Activated CD4-positive, alpha-beta T cell treated with anti-CD3 and anti-CD28 coated beads, Interleukin-2, amount 50 U/mL, for 1 hour (primary cell): ENCODE data around the gene ANXA2R.
"Not testable (repeated sequence)": the region's sequence is repeated elsewhere in the genome, so short reads cannot be mapped to it uniquely, and the experiment has no call there.

Experiments
- DNase-seq: peaks from one replicate; pipeline ENCODE4 v3.0.0-alpha.2; 2020

The ANXA2R gene

DNA sequence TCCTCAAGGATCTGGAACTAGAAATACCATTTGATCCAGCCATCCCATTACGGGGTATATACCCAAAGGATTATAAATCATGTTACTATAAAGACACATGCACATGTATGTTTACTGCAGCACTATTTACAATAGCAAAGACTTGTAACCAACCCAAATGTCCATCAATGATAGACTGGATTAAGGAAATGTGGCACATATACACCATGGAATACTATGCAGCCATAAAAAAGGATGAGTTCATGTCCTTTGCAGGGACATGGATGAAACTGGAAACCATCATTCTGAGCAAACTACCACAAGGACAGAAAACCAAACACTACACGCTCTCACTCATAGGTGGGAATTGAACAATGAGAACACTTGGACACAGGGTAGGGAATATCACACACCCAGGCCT, 19.9 kb upstream of the ANXA2R start:
- DNase-seq = not testable (repeated sequence)

- DNase-seq = not testable (repeated sequence)
These were observed 15.0 kb upstream of the ANXA2R start for GRCh38 chr5:43055098-43055497.

GRCh38 chr5:43051684-43052083, 11.6 kb upstream of the ANXA2R start:
- DNase-seq = no peak

DNA sequence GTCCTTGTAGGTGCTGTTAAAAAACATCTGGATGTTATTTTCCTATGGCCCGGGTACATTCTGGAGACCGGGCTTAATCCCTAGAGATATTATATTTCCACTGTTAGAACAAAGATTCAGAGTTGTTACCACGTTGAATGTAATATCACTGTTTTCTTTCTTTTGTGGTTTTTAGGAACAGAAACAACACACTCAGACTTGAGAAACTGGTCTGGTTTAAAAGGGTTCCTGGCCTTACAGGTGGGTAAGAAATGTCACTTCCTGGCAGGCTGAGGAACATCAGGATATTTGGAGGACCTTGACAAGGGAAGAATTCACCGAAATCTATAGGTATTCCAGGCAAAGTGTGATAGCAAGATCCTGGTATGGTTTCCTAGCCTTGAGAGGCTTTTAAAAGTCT, 10.3 kb upstream of the ANXA2R start:
- DNase-seq = no peak

- no peak for DNase-seq
These were observed 9.1 kb upstream of the ANXA2R start for GRCh38 chr5:43049236-43049635.

DNA sequence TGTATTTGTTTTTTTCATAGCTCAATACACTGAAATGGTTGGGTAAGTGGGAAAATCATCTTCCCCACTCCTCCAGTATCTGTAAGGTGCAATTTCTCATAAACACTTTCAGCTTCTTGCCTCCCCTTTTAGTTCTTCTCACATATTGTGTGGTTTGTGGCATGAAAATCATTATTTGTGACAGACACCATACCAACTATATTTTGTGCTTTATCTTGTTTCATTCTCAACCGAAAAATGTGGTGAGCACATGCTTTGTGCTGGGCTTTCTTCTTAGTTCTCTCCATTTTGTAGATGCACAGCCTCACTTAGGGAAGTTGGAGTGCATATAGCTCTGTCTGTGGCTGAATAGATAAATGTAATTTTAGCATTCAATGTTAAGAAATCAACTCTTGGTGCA, 6.4 kb upstream of the ANXA2R start:
- DNase-seq = no peak

DNA sequence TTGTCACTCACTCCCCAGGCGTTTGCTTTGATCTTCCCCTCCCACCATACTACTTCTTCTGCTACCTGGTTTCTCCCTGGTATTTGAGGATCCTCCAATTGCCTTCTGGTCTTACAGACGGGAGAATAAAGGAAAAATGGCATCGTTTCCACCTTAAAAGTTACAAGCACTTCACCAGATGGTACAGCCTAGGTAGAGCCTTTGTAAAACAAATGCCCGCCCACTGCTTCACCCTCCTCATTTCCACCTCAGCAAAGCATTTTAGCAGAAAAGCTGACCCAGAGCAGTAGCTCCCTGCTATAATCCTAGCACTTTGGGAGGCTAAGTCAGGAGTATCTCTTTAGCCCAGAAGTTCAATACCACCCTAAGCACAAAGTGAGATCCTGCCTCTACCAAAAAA, 5.1 kb upstream of the ANXA2R start:
- DNase-seq = no peak

DNA sequence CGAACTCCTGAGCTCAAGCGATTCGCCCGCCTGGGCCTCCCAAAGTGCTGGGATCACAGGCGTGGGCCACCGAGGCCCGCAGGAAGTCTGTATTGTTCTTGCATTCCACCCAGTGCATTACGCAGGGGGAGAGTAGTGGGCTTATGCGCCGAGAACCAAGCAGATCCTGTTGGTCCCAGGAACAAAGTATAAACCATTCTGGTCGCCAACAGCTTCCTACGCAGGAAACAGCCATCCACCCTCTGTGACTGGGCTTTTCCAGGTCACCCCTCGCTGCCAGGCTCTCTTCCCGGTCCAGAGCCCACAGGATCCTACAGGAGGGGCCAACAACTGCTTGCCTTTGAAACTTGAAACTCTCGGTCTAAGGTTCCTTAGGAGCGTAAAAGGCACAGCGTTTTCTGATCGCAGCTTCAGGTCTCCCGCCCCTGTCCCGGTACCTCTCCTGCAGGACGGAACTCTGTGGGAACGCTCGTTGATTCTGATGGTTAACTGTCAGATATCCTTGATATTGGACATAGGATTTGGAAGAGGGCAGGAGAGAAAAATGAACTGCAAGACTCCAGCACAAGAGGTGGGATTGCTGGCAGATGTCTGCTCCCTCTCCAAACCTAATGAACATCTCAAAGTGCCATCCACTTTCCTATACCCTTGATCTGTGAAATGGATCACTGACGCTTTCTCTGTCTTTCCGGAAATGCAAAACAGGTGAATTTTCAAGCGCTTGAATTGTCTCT, 4.2 kb upstream of the ANXA2R start:
- no peak for DNase-seq

GRCh38 chr5:43043400-43043756, 3.3 kb upstream of the ANXA2R start:
- no peak for DNase-seq

DNA sequence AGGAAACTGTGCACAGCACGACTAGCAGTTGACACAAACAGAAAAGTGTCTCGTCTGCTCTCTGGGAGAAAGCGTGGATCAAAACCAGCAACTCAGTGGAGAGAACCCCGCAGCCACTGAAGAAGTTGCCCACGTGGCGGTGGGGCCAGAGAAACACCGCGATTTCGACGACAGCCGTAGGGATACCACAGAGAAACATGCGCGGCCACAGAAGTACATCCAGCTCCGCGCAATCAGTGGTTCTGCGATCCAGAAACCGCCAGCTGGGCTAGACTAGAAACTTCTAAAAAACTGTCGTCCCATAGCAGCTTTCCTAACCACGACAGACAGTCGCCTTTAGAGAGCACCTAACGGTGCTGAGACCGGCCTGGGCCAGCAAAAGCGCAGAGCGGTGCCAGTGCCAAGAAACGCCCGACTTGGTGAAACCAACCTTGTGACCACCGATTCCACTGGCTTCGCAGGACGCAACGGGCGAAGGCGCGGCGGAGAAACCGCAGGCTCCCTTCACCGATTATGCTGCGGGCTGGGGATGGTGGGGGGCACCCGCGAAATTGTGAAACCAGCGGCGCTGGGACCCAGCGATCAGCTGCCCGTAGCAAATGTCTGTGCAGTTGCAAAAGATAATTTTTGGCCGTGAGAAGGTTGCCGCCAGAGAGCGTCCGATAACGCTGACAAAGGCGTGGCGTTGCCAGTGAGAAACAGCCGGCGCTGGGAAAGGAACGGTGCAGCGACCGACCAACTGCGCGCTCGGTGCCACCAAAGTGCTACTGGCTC, 2.7 kb upstream of the ANXA2R start:
- peak; percentile 63 for DNase-seq

- DNase-seq = peak; percentile 79
These were observed 2.1 kb upstream of the ANXA2R start for GRCh38 chr5:43042176-43042625.

DNA sequence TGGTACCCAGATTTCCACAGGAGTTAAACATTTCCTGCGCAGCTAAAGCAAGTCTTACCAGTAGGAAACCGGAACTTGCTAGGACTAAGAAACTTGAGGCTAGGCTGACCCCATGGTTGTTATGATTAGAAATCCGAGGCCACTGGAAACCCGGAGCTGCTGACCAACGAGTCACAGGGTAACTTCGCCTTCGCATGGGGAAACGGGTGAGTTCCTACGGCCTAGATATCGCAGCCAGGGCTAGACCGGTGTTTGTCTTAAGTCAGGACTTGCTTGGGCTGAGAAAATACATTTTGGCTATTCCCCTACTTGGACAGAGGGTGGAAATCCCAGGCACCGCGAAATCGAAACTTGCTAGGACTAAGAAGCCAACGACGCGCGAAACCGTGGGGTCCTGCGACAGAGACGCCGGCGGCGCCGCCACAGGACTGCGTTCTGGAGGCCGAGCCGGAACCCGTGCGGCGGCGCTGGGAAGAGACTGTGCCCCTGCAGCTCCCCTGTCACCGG, 1.6 kb upstream of the ANXA2R start:
- DNase-seq = peak; percentile 71

GRCh38 chr5:43041110-43041668, 1.1 kb upstream of the ANXA2R start:
- DNase-seq = peak; percentile 46

DNA sequence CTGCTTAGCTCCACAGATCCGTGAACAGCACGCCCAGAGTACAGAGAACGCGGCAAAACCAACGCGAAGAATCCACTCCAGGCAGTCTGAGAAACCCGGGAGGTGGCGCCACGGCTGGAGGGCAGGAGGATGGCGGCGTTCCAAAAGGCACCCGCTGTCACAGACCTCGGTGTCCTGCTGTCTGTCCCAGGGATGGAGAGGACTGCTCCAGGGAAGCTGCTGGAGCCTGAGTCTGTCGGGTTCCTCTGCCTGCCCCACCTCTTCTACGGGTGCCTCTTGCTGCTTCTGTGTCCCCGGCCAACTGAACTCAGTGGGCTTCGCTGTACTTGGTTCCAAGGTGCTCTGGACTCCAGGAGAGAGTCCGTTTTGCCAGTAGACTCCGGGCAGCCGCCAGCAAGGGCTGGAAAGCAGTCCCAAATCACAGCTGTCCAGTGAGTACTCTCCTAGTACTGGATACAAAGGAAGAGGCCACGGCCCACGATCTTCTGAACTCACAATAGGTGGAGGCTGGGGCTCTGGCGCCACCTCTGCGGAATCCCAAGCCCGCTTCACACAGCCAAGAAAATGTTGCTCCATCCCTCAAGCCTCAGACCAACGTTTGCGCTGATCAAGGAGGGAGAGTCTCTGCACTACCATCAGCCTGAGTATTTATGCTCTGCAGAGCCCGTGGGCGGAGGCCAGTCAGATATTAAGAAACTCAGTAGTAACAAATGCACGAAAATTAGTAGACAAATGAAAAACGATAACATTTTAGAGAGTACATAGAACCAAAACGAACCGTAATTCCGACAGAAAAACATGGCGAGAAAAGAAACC, 440 bp downstream of the ANXA2R start:
- peak; percentile 71 for DNase-seq

- no peak for DNase-seq
These were observed 1.0 kb downstream of the ANXA2R start for GRCh38 chr5:43039152-43039470.

DNA sequence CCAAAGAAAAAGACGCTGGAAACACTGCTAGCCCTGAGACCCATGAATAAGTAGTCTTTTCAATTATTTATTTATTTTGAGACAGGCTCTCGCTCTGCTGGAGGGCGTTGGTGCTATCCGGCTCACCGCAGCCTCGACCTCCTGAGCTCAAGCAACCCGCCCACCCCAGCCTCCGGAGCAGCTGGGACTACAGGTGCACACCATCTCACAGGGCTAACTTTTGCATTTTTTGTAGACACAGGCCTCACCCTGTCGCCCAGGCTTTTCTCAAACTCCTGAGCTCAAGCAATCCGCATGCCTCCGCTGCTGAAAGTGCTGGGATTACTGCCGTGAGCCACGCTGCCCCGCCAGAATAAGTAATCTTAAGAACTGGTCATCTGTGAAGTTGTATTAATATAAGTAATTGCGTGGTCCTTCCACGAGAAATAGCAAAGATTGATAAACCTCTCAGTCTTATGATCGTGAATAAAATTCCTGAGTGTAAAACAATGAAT, 1.6 kb downstream of the ANXA2R start:
- peak; percentile 20 for DNase-seq

GRCh38 chr5:43037636-43038495, 2.3 kb downstream of the ANXA2R start:
- DNase-seq = peak; percentile 19

DNA sequence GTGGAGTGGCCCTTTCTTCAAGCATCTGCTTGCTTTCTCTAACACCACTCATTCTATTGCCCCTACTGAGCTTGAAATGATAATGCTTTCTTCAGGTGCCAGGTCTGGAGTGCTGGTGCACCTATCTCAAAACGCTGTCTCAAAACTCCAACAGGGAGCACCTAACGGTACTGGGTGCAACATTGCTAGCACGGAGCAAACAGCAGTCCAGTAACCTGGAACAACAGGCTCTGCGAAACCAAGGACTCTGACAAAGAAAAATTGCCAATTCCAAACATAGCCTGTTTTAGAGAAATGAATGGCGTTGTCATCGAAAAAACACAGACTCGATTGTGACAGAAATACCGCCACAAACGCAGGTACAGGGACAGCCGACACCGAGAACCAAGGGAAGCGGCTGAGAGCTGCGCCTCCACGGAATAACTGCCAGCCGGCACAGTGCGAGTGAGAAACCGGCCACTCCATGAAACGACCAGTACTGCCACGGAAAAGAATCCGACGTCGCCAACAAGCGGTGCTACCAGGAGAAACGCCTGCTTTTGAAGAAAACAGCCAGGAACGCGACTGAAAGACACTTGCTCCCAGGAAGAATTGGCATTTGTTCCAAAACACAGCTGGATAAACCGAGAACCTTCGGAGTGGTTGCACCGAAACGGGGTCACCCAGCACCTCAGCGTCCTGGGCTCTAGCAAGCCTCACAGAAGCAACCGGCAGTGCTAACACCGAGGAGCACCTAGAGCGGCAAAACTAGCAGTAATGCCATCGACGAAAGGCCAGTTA, 3.1 kb downstream of the ANXA2R start:
- no peak for DNase-seq

- no peak for DNase-seq
These were observed 3.7 kb downstream of the ANXA2R start for GRCh38 chr5:43036409-43036808.

DNA sequence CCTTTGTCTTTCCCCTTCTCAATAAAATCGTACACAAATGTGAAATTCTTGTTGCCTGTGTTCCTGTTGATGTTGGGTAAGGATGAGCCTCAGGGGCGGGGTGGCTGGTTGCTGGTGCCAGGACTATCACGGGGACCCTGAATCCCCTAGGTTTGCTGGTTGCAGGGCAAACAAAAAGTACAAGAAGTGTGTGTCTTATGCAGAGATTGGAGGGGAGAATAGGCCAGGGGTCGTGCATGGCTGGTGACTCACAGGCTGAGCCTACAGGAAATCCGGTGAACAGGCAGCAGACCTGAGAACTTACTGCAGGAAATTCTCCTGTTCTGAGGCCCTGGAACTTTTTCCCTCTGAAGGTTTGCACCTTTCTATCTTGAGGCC, 5.5 kb downstream of the ANXA2R start:
- no peak for DNase-seq
